Measurements from ENCODE around the gene HNRNPUL2.

DNA sequence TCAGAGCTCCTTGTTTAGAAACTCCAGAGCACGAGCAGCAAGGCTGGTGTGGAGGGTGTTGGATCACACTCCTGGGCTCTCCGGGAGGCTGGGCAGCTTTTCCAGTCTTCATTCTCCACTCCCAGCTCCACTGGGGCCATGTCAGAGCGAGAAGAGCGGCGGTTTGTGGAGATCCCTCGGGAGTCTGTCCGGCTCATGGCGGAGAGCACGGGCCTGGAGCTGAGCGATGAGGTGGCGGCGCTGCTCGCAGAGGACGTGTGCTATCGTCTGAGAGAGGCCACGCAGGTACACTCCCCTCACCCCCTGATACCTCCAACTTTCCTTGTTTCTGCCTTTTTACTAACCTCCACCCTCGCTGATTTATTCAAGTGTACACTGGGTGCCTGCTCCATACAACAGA, 48.4 kb upstream of the HNRNPUL2 start:
- TF ChIP-seq, protein P1, sequence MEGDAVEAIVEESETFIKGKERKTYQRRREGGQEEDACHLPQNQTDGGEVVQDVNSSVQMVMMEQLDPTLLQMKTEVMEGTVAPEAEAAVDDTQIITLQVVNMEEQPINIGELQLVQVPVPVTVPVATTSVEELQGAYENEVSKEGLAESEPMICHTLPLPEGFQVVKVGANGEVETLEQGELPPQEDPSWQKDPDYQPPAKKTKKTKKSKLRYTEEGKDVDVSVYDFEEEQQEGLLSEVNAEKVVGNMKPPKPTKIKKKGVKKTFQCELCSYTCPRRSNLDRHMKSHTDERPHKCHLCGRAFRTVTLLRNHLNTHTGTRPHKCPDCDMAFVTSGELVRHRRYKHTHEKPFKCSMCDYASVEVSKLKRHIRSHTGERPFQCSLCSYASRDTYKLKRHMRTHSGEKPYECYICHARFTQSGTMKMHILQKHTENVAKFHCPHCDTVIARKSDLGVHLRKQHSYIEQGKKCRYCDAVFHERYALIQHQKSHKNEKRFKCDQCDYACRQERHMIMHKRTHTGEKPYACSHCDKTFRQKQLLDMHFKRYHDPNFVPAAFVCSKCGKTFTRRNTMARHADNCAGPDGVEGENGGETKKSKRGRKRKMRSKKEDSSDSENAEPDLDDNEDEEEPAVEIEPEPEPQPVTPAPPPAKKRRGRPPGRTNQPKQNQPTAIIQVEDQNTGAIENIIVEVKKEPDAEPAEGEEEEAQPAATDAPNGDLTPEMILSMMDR (IDR thresholded peaks at IDR 0.05; ENCODE audit: low read length), result no peak
- no peak for TF ChIP-seq EZH2 (IDR thresholded peaks at IDR 0.05; ENCODE audit: borderline replicate concordance, low read length)

Measured in OCI-LY1 (cell line).